K562 treated with DMSO at 1 percent for 24 hours (cell line): ENCODE data around the gene ORC2. TPM values are rescaled to one million over a fixed set of nuclear protein-coding genes. Genes with fewer than 3 reads are reported as not detected.

ENCODE experiments used
- total RNA-seq: library from RNA; unstranded; fragments of 300-600 nt; gene quantifications from 2 replicates; pipeline ENCODE4 v1.2.3, GENCODE V29; 2022; ENCODE audit warnings: low read depth; ENCODE audit not compliant: insufficient read depth

ORC2 gene
- total RNA-seq = 5.1 and 7.7 TPM in 2 replicates

DNA sequence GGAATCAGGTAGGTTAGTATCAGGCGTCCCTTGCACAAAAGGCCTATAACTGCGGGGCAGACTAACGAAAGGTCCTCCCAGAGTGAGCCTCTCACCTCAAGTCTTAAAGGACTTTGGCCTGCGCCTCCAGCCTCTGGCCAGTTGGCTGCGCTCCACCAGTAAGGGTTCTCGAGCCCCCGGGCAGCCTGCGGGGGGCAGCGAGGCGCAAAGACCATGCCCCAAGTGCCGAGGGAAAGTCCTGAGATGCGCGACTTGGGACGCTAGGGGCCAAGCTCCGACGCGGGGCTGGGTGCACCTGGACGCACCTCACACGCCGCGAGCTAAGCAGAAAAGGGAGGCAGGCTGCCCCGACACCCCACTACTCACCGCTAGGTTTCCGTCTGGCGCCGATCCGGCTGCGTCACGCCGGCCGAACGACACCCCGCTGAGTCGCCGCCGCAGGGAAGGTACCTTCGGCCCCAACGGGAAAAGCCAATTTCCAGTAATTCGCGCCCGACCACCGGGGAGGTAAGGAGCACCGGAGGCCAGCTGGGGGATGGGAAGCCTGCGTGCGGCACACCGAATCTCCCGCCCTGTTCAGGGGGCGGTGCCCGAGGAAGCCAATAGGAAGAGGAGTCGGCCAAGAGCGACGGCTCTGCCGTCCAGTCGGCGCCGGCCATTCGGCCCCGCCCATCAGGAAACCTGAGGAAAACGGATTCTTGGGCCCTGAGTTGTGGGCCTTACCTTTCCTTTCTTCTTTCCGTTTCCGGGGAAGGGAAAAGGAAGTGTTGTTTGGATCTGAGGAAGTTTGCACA is at the start of gene ORC2:
TSS of gene ORC2 (minus strand) at position 537 of the 794 bp plus-strand sequence. CDS start 5,537 bp downstream, outside the sequence.

DNA sequence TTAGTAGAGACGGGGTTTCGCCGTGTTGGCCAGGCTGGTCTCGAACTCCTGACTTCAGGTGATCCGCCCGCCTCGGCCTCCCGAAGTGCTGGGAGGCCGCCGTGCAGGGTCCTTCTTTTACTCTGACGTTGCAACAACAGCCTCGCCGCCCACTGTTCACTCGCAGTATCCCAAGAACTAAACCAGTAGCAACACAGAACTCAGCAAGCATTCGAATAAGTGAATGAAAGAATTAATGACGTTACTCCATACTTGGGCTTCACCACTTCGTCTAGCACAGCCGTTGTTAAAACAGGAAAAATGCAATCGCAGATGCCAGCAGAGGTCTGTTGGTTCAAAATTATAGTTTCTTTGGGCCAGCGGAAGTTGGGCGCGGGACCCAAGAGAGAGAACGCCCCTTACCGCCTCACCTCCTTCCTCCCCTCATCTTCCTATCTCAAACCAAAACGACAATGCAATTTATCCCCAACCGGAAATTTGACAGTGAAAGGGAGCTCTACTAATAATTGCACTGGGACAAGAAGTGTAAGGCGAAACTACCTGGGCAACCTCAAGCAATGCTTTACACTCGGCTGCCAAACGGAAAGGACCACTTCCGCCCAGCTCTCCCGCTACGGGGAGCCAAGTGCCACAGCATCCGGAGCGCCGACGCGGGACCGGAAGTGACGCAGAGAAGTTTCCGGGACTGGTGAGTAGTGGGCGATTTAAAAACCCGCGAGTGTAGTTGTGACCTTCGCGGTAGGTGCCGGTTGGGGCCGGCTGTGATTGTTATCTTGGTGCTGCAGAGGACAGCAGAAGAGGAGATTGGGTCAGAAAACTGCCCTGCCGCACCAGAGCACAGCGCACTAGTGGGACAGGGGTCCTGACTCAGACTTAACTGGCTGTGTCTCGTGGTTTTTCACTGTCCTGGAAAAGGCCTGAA is 74.5 kb downstream of the ORC2 start, which contains the start of the genes NIF3L1 and PPIL3:
TSS of gene NIF3L1 (plus strand) at position 668 of the 922 bp plus-strand sequence. CDS start 2,573 bp downstream, outside the sequence.
TSS of gene PPIL3 (minus strand) at position 374 of the 922 bp plus-strand sequence. CDS start 1,462 bp downstream, outside the sequence.

DNA sequence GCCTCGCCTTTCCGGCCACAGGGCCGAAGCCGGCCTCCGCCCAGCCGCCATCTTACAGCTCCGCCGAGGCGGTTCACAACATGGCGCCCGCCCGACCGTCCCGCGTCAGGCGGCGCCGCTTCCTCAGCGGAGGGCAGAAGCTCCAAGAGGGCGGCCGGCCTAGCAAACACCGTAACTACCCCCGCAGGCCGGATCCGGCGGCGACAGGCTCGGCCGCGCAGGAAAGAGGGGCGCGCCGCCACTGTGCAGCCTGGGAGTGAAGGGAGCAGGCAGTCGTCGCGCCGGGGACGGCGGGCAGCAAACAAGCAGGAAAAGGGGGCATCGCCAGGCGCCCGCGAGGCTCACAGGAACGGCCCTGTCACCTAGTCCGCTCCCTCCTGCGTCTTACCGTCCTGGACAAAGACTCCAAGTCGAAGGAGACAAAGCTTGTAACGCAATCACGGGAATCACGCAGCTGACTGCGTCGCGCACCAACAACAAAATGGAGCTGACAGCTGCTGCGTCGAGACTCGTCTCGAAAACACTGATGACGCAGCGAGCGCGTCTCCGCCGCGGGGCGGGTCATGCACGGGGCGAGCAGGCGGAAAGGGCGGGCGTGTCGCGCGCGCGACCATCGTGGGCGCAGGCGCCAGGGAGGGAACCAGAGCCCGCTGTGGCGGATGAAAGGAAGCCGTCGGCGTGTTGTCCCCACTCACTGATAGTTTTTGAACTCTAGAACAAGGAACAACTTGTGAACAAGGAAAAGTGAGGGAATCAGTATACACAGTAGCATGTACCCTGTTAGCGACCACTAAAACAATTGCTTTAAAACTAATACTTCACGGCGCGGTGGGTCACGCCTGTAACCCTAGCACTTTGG is 99.1 kb downstream of the ORC2 start, which contains the start of gene CLK1:
TSS of gene CLK1 (minus strand) at position 483 of the 859 bp plus-strand sequence. CDS start 2,796 bp downstream, outside the sequence.

Other genes with a start within 250 kb of the ORC2 start
- gene BZW1, start 151.8 kb downstream of the ORC2 start, total RNA-seq = 52.7 and 60.7 TPM in 2 replicates
- gene CLK1, start 99.0 kb downstream of the ORC2 start, total RNA-seq = 18.3 and 20.1 TPM in 2 replicates
- gene PPIL3, start 74.6 kb downstream of the ORC2 start, total RNA-seq = 11.6 and 14.4 TPM in 2 replicates
- 23.7 and 25.8 TPM in 2 replicates for gene NIF3L1, start 74.3 kb downstream of the ORC2 start, total RNA-seq
- gene HYCC2, start 108.0 kb upstream of the ORC2 start, total RNA-seq = 3.5 and 6.3 TPM in 2 replicates
- 32.7 and 58.0 TPM in 2 replicates for gene NDUFB3, start 108.3 kb upstream of the ORC2 start, total RNA-seq
- gene CFLAR, start 152.5 kb upstream of the ORC2 start, total RNA-seq = 22.4 and 25.7 TPM in 2 replicates
- gene CASP10, start 219.5 kb upstream of the ORC2 start, total RNA-seq = 8.3 and 8.7 TPM in 2 replicates